Neural progenitor cell (in vitro differentiated cells): Measurements from ENCODE around the gene TUBB3.

Experiments used
- CTCF ChIP-seq: fragments of 200-600 bp; sonication (generic); IDR thresholded peaks from 2 replicates; pipeline ENCODE4 v1.5.1; 2017; ENCODE audit warnings: antibody characterized with exemption, mild to moderate bottlenecking
- EZH2 ChIP-seq: fragments of 200-600 bp; sonication (generic); IDR thresholded peaks from 2 replicates; pipeline ENCODE4 v1.6.1; 2017; ENCODE audit warnings: antibody characterized with exemption, mild to moderate bottlenecking, moderate library complexity
- EZH2phosphoT487 ChIP-seq: fragments of 200-600 bp; sonication (generic); IDR thresholded peaks from 2 replicates; pipeline ENCODE4 v1.6.1; 2017; ENCODE audit warnings: antibody characterized with exemption

- TF ChIP-seq CTCF: no peak
- no peak for TF ChIP-seq EZH2
- TF ChIP-seq EZH2phosphoT487: no peak
Measured at GRCh38 chr16:89944773-89945172, 21.6 kb downstream of the TUBB3 start.
